ENCODE data around the gene TYSND1. TPM values are rescaled to one million over a fixed set of nuclear protein-coding genes. Genes with fewer than 3 reads are reported as not detected.

The TYSND1 gene
- total RNA-seq, 1 experiment from 2014 or later: 13.6 TPM

DNA sequence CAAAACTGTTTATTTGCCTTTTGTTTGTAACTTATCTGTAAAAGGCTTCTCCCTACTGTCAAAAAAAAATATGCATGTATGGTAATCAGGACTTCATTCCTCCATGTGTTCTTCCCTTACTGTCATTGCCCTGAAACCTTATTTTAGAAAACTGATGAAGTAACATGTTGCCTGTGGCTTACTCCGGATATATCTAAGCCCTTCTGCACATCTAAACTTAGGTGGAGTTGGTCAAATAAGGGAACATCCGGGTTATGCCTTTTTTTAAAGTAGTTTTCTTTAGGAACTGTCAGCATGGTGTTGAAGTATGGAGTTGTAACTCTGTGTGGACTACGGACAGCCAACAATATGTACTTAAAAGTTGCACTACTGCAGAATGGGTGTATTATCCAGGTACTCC, 17.7 kb upstream of the TYSND1 start:
- Histone ChIP-seq H3K4me3 (replicated peaks in 1 of 2; ENCODE audit: low read depth in 1 of 2, low read length in 2 of 2) (no peak overlapping the region), H4K20me1 (ENCODE audit: insufficient read depth) (peaks cover 24% of the 10 kb centered on the region; the same call in 1 of the 2 replicates), H2AFZ (ENCODE audit: low read depth, low read length, poor library complexity, severe bottlenecking) (no peak overlapping the region), H3K27ac (ENCODE audit: low read depth, low read length) (no peak overlapping the region), H3K9me2 (ENCODE audit: insufficient read depth) (no peaks in the 10 kb centered on the region), H3K4me1 (ENCODE audit: control insufficient read depth in 1 of 2, insufficient read depth in 2 of 2, low read length in 2 of 2) (peaks cover 9 to 12% of the 10 kb centered on the region in 2 experiments), H3K4me2 (ENCODE audit: low read length) (no peak overlapping the region), H3K79me2 (ENCODE audit: insufficient read depth, low read length) (peaks cover 98% of the 10 kb centered on the region), H3K27me3 (ENCODE audit: insufficient read depth, low read length) (no peaks in the 10 kb centered on the region), H3K9me3 (ENCODE audit: control insufficient read depth in 1 of 2, insufficient read depth in 1 of 2, low read depth in 1 of 2, low read length in 2 of 2) (no peaks in the 10 kb centered on the region), H3K36me3 (ENCODE audit: control insufficient read depth in 1 of 2, insufficient read depth in 2 of 2, low read length in 2 of 2) (peaks cover 30 to 35% of the 10 kb centered on the region in 2 experiments), H3K9ac (ENCODE audit: low read length) (no peak overlapping the region)
- POLR2A ChIA-PET: no interaction called here
- no peak for TF ChIP-seq CBX3 (IDR thresholded peaks at IDR 0.05; ENCODE audit: low read depth)
- no peak for TF ChIP-seq TCF7L2 (IDR thresholded peaks at IDR 0.05; ENCODE audit: borderline replicate concordance, extremely low read depth, insufficient read depth, insufficient read length)
- no peak for TF ChIP-seq MAX (IDR thresholded peaks at IDR 0.05)
- no peak for TF ChIP-seq ELF1 (IDR thresholded peaks at IDR 0.05; ENCODE audit: borderline replicate concordance, low read depth)
- TF ChIP-seq CTCF (IDR thresholded peaks at IDR 0.05 in 2 of 3, conservative IDR thresholded peaks at IDR 0.05 in 1 of 3; ENCODE audit: borderline replicate concordance in 1 of 3, insufficient read depth in 1 of 3, low read depth in 2 of 3, low read length in 2 of 3): no peak
- no peak for TF ChIP-seq RAD21 (IDR thresholded peaks at IDR 0.05; ENCODE audit: low read depth)
- TF ChIP-seq EZH2phosphoT487 (IDR thresholded peaks at IDR 0.05; ENCODE audit: borderline replicate concordance): no peak
- no peak for TF ChIP-seq ATF3 (IDR thresholded peaks at IDR 0.05)
- TF ChIP-seq ZFX (IDR thresholded peaks at IDR 0.05): no peak
- TF ChIP-seq CEBPB (IDR thresholded peaks at IDR 0.05; ENCODE audit: low read depth): no peak
- no peak for TF ChIP-seq ZNF274 (IDR thresholded peaks at IDR 0.05; ENCODE audit: low read depth, low read length)
- no peak for TF ChIP-seq FOSL1 (IDR thresholded peaks at IDR 0.05; ENCODE audit: low read depth)
- no peak for TF ChIP-seq YY1 (IDR thresholded peaks at IDR 0.05; ENCODE audit: extremely low read depth, insufficient replicate concordance, low read depth, low read length)
- no peak for TF ChIP-seq SIN3A (IDR thresholded peaks at IDR 0.05; ENCODE audit: low read depth)
- TF ChIP-seq POLR2A (IDR thresholded peaks at IDR 0.05; ENCODE audit: borderline replicate concordance, extremely low read depth, insufficient read depth, insufficient read length): no peak
- no peak for TF ChIP-seq SP1 (IDR thresholded peaks at IDR 0.05; ENCODE audit: low read depth)
- TF ChIP-seq, protein P1, sequence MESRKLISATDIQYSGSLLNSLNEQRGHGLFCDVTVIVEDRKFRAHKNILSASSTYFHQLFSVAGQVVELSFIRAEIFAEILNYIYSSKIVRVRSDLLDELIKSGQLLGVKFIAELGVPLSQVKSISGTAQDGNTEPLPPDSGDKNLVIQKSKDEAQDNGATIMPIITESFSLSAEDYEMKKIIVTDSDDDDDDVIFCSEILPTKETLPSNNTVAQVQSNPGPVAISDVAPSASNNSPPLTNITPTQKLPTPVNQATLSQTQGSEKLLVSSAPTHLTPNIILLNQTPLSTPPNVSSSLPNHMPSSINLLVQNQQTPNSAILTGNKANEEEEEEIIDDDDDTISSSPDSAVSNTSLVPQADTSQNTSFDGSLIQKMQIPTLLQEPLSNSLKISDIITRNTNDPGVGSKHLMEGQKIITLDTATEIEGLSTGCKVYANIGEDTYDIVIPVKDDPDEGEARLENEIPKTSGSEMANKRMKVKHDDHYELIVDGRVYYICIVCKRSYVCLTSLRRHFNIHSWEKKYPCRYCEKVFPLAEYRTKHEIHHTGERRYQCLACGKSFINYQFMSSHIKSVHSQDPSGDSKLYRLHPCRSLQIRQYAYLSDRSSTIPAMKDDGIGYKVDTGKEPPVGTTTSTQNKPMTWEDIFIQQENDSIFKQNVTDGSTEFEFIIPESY (IDR thresholded peaks at IDR 0.05; ENCODE audit: extremely low read depth, insufficient replicate concordance, low read length): no peak
- DNase-seq (ENCODE audit: low read depth, low spot score) (no peak), ATAC-seq (no peak)
- CTCF ChIA-PET: no interaction called here
- BruUV-seq (replicated peaks): no TSS peak
- RAD21 ChIA-PET (ENCODE audit: low non-redundant PET in 1 of 2, low total read pairs in 2 of 2, uncharacterized antibody in 2 of 2, unreplicated experiment in 2 of 2): no interaction called here
- intact Hi-C loops (cut with micrococcal nuclease): no loop called here

Data from HCT116 (cell line).